CD4-positive, CD25-positive, alpha-beta regulatory T cell (primary cell): Measurements from ENCODE around the gene TRAF3. TPM values are rescaled to one million over a fixed set of nuclear protein-coding genes. Genes with fewer than 3 reads are reported as not detected.

Experiments used
- ATAC-seq, 2 donors: fragments of 150-1000 bp; cut with Tn5 transposase; one replicate each; pipeline ENCODE4 v1.10.0; 2021; ENCODE audit warnings: low read depth in 2 of 2, moderate number of reproducible peaks in 2 of 2, moderate library complexity in 1 of 2
- DNase-seq, 3 donors: peaks; one replicate each; pipeline versions ENCODE4 v3.0.0 to v3.0.0-alpha.2; 2012 to 2022; ENCODE audit warnings: mixed read lengths in 1 of 3
- H3K27ac ChIP-seq: one replicate; pipeline ENCODE4 v1.7.0; 2013; ENCODE audit warnings: mild to moderate bottlenecking, low read length; ENCODE audit not compliant: insufficient read depth, poor library complexity, severe bottlenecking
- H3K27me3 ChIP-seq: one replicate; pipeline ENCODE4 v1.7.0; 2013; ENCODE audit warnings: low read length; ENCODE audit not compliant: control insufficient read depth, insufficient read depth
- H3K36me3 ChIP-seq: one replicate; pipeline ENCODE4 v1.7.0; 2013; ENCODE audit warnings: mild to moderate bottlenecking, low read length, moderate library complexity; ENCODE audit not compliant: control insufficient read depth, insufficient read depth
- H3K4me1 ChIP-seq: 2 replicates; pipeline ENCODE4 v1.7.0; 2013; ENCODE audit warnings: mild to moderate bottlenecking, low read length; ENCODE audit not compliant: insufficient read depth, control insufficient read depth, poor library complexity, severe bottlenecking
- H3K4me3 ChIP-seq: one replicate; pipeline ENCODE4 v1.7.0; 2013; ENCODE audit warnings: low read depth, mild to moderate bottlenecking, low read length, moderate library complexity
- H3K9me3 ChIP-seq, 2 experiments: 1 replicate in 1 of 2; 2 replicates in 1 of 2; pipeline ENCODE4 v1.7.0; 2013; ENCODE audit warnings: low read length in 2 of 2, mild to moderate bottlenecking in 1 of 2, moderate library complexity in 1 of 2; ENCODE audit not compliant: control insufficient read depth in 2 of 2
- H3K27ac Mint-ChIP-seq, 3 donors: one replicate each; pipeline ENCODE4 v1.8.0; 2020 to 2022; ENCODE audit warnings: mild to moderate bottlenecking in 3 of 3, mixed read lengths in 3 of 3, moderate library complexity in 2 of 3
- H3K27me3 Mint-ChIP-seq: one replicate; pipeline ENCODE4 v1.8.0; 2022; ENCODE audit warnings: mild to moderate bottlenecking, mixed read lengths
- H3K36me3 Mint-ChIP-seq: one replicate; pipeline ENCODE4 v1.8.0; 2020; ENCODE audit warnings: mixed read lengths
- H3K4me1 Mint-ChIP-seq, 4 donors: one replicate each; pipeline ENCODE4 v1.8.0; 2020 to 2022; ENCODE audit warnings: mixed read lengths in 4 of 4, mild to moderate bottlenecking in 1 of 4
- H3K4me3 Mint-ChIP-seq, 4 donors: one replicate each; pipeline ENCODE4 v1.8.0; 2020 to 2022; ENCODE audit warnings: mild to moderate bottlenecking in 4 of 4, mixed read lengths in 4 of 4, moderate library complexity in 3 of 4
- H3K9me3 Mint-ChIP-seq, 7 donors: one replicate each; pipeline ENCODE4 v1.8.0; 2020 to 2022; ENCODE audit warnings: mixed read lengths in 7 of 7, mild to moderate bottlenecking in 3 of 7, moderate library complexity in 2 of 7
- polyA plus RNA-seq, 4 donors: library from polyadenylated mRNA; unstranded; fragments of 300-500 nt; fragmentation: Illumina TruSeq; gene quantifications; one replicate each; pipeline ENCODE4 v1.2.3, GENCODE V29; 2021
- total RNA-seq: library from RNA; stranded (reverse); gene quantifications from one replicate; pipeline ENCODE4 v1.2.3, GENCODE V29; 2022

The TRAF3 gene
- total RNA-seq, result 71.2 TPM
- polyA plus RNA-seq, result 10 to 100 TPM; 17.7 to 26.9 (median 20.4) TPM

DNA sequence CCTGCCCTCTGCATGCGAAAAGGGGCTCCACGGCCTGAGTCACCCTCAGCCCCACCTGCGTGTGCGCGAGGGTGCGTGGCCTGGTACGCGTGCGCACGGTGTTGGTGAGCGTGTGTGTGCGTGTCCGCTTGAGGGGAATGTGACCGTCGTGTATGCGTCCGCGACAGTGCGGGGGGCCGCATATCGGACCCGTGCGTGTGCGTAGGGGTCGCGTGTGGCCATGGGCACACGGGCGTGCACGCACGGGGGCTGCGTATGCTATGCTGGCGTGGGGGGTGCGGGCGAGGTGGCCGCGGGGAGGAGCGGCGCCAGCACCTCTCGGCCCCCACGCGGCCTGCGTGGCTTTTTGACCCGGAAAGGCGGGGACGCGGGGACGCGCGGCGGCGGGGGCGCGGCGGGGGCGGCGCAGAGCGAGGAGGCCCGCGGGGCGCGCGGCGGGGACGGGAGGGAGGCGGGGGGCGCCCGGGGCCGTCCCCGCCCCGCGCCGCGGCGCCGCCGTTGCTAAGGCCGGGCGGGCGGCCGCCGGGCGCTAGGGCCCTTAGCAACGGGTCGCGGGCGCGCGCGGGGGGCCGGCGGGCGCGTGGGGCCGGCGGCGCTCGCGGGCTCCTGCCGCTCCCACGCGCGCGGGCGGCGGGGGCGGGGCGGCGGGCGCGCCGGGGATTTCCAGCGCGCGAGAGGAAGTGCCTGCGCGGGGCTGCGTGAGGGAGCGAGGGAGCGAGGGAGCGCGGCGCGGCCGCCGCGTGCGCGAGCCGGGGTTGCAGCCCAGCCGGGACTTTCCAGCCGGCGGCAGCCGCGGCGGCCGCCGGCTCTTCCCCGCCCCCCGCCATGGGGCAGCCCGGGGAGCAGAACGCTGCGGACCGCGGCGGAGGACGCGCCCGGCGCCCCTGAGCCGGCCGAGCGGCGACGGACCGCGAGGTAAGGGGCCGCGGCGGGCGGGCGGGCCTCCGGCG lies at the start of gene TRAF3:
TRAF3 (plus strand) TSS at position 689 of the 950 bp plus-strand sequence. CDS start 92,753 bp downstream, outside the sequence.
- peaks cover 8% of the 10 kb centered on the region for H3K36me3 Mint-ChIP-seq
- peak within 1 kb of the TSS; percentile 92 to 98 (median 94) for H3K4me3 Mint-ChIP-seq
- peaks cover 19 to 60% (median 39%) of the 10 kb centered on the region in 4 donors for H3K4me1 Mint-ChIP-seq
- Histone ChIP-seq H3K27ac (peak within 1 kb of the TSS; percentile 91), H3K4me3 (peak within 1 kb of the TSS; percentile 99), H3K4me1 (peaks cover 48% of the 10 kb centered on the region), H3K27me3 (no peaks in the 10 kb centered on the region), H3K36me3 (no peaks in the 10 kb centered on the region), H3K9me3 (no peaks in the 10 kb centered on the region)
- DNase-seq (peak; percentile 85 to 89 (median 87)), ATAC-seq (peak; percentile 80 to 82)
- peaks cover 0 to 2% (median 0%) of the 10 kb centered on the region in 7 donors for H3K9me3 Mint-ChIP-seq
- H3K27ac Mint-ChIP-seq, result peak within 1 kb of the TSS; percentile 94 to 99 (median 96)
- peaks cover 9% of the 10 kb centered on the region for H3K27me3 Mint-ChIP-seq

DNA sequence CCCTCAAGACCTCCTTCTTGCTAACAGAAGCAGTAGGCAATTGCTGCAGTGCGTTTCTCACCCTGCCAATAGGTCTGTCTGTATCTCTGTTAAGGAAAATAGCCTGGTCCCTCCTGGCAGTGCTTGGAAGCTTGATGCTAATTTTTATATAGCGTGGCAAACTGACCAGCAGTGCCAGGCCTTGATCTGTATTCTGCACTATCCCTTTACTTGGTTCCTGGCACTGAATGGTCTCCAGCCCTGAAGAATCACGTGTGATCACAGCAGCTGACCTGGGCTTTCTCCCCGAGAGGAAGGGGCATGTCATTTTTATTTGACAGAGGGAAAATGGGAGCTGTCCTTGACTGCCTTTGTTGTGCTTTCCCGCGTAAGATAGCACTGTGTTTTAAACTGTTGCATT lies 48.7 kb upstream of the TRAF3 start:
- Histone ChIP-seq H3K9me3 (no peaks in the 10 kb centered on the region), H3K4me3 (no peak overlapping the region), H3K27me3 (no peaks in the 10 kb centered on the region), H3K27ac (no peak overlapping the region), H3K36me3 (peaks cover 40% of the 10 kb centered on the region), H3K4me1 (no peaks in the 10 kb centered on the region)
- H3K4me3 Mint-ChIP-seq, result no peak overlapping the region
- H3K36me3 Mint-ChIP-seq, result peaks cover 57% of the 10 kb centered on the region
- no peaks in the 10 kb centered on the region for H3K27me3 Mint-ChIP-seq
- H3K27ac Mint-ChIP-seq, result peak overlapping the region in 2 of 3 donors; percentile 38 to 86
- H3K4me1 Mint-ChIP-seq, result no peaks in the 10 kb centered on the region
- ATAC-seq (no peak), DNase-seq (no peak)
- no peaks in the 10 kb centered on the region for H3K9me3 Mint-ChIP-seq

- Mint-ChIP-seq H3K27me3 (no peaks in the 10 kb centered on the region), H3K4me3 (no peak overlapping the region), H3K9me3 (no peaks in the 10 kb centered on the region), H3K4me1 (no peaks in the 10 kb centered on the region), H3K36me3 (peaks cover 50% of the 10 kb centered on the region), H3K27ac (peak overlapping the region in 1 of 3 donors; percentile 9)
- DNase-seq (no peak), ATAC-seq (no peak)
- Histone ChIP-seq H3K4me3 (no peak overlapping the region), H3K36me3 (peaks cover 34% of the 10 kb centered on the region), H3K27me3 (no peaks in the 10 kb centered on the region), H3K4me1 (no peaks in the 10 kb centered on the region), H3K9me3 (no peaks in the 10 kb centered on the region), H3K27ac (no peak overlapping the region)
These were observed 48.0 kb upstream of the TRAF3 start for GRCh38 chr14:102729268-102729667.

DNA sequence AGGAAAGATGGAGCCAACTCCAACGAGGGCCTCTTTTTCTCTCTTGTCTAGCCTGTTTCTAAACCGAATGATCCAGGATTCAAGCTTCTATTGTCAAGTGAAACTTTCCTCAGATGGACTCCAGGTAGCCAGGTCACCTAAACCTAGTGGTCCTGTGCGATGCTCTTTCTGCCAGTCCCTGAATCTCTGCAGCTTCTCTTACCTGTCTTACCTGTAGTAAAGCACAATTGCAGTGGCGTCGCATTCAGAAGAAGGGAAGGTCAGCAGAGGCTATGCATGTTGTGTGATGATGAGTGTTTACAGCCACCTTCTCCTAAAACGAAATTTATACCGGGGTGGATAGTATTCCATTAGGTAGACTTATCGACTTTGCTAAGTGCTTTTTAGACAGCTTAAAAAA lies 47.4 kb upstream of the TRAF3 start:
- peaks cover 48% of the 10 kb centered on the region for H3K36me3 Mint-ChIP-seq
- H3K27me3 Mint-ChIP-seq, result no peaks in the 10 kb centered on the region
- H3K27ac ChIP-seq, result no peak overlapping the region
- H3K4me3 ChIP-seq, result no peak overlapping the region
- ATAC-seq, result no peak
- H3K9me3 Mint-ChIP-seq, result no peaks in the 10 kb centered on the region
- H3K9me3 ChIP-seq, result no peaks in the 10 kb centered on the region
- no peak for DNase-seq
- peaks cover 29% of the 10 kb centered on the region for H3K36me3 ChIP-seq
- no peaks in the 10 kb centered on the region for H3K4me1 ChIP-seq
- no peak overlapping the region for H3K27ac Mint-ChIP-seq
- peaks cover 0 to 2% (median 0%) of the 10 kb centered on the region in 4 donors for H3K4me1 Mint-ChIP-seq
- H3K27me3 ChIP-seq, result no peaks in the 10 kb centered on the region
- H3K4me3 Mint-ChIP-seq, result no peak overlapping the region

GRCh38 chr14:102731101-102731870 lies 46.0 kb upstream of the TRAF3 start:
- Mint-ChIP-seq H3K27me3 (no peaks in the 10 kb centered on the region), H3K36me3 (peaks cover 37% of the 10 kb centered on the region), H3K9me3 (peaks cover 0 to 1% (median 0%) of the 10 kb centered on the region in 7 donors), H3K4me1 (peaks cover 0 to 2% (median 0%) of the 10 kb centered on the region in 4 donors), H3K27ac (peak overlapping the region in 2 of 3 donors; percentile 13 to 79), H3K4me3 (peak overlapping the region in 1 of 4 donors; percentile 48)
- Histone ChIP-seq H3K36me3 (peaks cover 20% of the 10 kb centered on the region), H3K27ac (no peak overlapping the region), H3K27me3 (no peaks in the 10 kb centered on the region), H3K9me3 (no peaks in the 10 kb centered on the region), H3K4me1 (no peaks in the 10 kb centered on the region), H3K4me3 (no peak overlapping the region)
- DNase-seq, result no peak
- ATAC-seq, result no peak

DNA sequence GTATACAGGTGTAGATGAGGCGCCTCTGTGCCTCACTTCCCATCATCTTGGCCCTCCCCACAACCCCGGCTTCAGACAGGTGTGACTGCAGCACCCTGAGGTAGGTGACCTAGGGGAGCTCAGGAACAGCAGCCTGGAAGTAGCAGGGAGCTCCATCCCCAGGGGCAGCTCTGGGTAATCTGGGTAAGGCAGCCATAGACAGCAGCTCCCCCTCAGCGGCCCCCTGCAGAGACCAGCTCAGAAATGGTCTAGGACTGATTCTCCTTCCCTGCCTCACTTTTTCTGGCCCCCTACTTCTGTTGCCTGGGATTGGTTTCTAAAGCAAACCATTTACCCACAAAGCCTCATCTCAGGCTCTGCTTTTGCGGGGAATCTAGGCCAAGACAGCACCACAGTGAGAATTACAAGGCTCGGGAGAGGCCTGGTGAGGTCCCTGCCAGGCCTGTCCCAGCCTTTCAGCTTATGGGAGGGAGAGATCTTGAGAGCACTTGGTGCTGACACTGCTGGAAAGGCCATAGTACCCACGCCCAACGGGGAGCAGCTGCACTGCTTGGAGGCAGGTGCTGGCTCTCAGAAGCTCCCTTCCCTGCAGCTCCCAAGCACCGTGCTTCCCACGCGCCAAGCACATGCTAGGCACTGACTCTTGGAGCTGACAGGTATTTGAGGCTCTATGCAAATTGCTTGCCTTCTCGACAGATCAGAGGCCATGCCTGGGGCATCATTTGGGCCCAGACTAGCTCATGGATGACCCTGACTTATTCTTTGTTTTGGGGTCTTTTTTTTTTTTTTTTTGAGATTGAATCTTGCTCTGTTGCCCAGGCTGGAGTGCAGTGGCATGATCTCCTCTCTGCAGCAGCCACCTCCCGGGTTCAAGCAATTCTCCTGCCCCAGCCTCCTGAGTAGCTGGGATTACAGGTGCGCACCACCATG lies 45.1 kb upstream of the TRAF3 start:
- peaks cover 33% of the 10 kb centered on the region for H3K36me3 Mint-ChIP-seq
- peaks cover 0 to 1% (median 0%) of the 10 kb centered on the region in 7 donors for H3K9me3 Mint-ChIP-seq
- Histone ChIP-seq H3K4me1 (no peaks in the 10 kb centered on the region), H3K27me3 (no peaks in the 10 kb centered on the region), H3K9me3 (no peaks in the 10 kb centered on the region), H3K36me3 (peaks cover 13% of the 10 kb centered on the region), H3K27ac (no peak overlapping the region), H3K4me3 (no peak overlapping the region)
- H3K27me3 Mint-ChIP-seq, result no peaks in the 10 kb centered on the region
- H3K4me3 Mint-ChIP-seq, result no peak overlapping the region
- ATAC-seq (no peak), DNase-seq (no peak)
- H3K4me1 Mint-ChIP-seq, result peaks cover 0 to 2% (median 0%) of the 10 kb centered on the region in 4 donors
- peak overlapping the region in 1 of 3 donors; percentile 9 for H3K27ac Mint-ChIP-seq

- H3K27me3 ChIP-seq, result no peaks in the 10 kb centered on the region
- H3K27ac ChIP-seq, result no peak overlapping the region
- ATAC-seq (no peak), DNase-seq (no peak)
- no peak overlapping the region for H3K4me3 ChIP-seq
- no peaks in the 10 kb centered on the region for H3K27me3 Mint-ChIP-seq
- H3K36me3 Mint-ChIP-seq, result peaks cover 25% of the 10 kb centered on the region
- no peak overlapping the region for H3K4me3 Mint-ChIP-seq
- peaks cover 0 to 2% (median 0%) of the 10 kb centered on the region in 4 donors for H3K4me1 Mint-ChIP-seq
- H3K36me3 ChIP-seq, result peaks cover 6% of the 10 kb centered on the region
- no peaks in the 10 kb centered on the region for H3K9me3 ChIP-seq
- H3K9me3 Mint-ChIP-seq, result peaks cover 0 to 1% (median 0%) of the 10 kb centered on the region in 7 donors
- H3K27ac Mint-ChIP-seq, result peak overlapping the region in 2 of 3 donors; percentile 32 to 62
- no peaks in the 10 kb centered on the region for H3K4me1 ChIP-seq
These were observed 44.3 kb upstream of the TRAF3 start for GRCh38 chr14:102732924-102733323.
